HUDEP-2 (cell line): Measurements from ENCODE around the gene PRIM2.
"Not testable (repeated sequence)": the region's sequence is repeated elsewhere in the genome, so short reads cannot be mapped to it uniquely, and the experiment has no call there.

Source experiments
- DNase-seq, 76 experiments: peaks; one replicate each; lab custom pipeline; 2025; ENCODE audit not compliant: unreplicated experiment in 76 of 76; lab: John Stamatoyannopoulos, UW

PRIM2 gene

DNA sequence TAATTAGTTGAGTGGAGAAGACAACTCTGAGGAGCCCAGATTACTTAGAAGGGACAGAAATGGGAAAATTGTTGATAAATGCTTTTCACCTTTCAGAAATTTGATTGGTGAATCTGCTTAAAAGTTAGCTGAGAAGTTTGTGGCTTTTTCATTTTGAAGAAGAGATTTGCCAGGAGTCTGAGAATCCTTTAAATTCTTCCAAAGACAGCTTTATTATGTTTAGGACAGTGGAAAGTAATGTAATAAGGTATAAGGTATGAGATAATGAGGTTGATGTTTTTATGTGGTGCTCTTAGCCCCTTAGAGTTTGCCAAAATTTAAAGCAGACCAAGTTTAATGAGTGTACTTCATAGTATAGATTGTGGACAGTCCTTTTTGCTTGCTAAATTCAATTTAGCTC is 42.3 kb downstream of the PRIM2 start:
- DNase-seq: not testable (repeated sequence)

DNA sequence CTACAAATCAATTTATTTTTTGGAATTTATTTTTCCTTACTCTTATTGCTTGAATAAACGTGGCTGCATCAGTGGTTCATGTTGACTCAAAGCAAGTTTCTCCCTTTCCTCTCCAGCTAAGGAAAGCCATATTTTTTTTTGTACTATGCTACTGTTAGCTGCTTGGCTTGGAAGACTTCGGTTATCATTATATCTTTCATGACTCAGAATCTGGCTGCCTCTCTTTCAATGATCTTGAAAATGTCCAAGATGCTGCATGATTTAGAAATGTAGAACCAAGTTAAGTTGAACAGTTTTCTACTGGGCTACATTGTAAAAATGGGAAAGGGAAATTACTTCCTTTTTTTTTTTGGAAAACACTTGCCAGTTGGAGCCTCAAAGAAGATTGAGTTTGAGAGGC is 44.9 kb downstream of the PRIM2 start:
- DNase-seq: peak in 14 of 76 experiments; percentile 3 to 42 (median 9)

DNA sequence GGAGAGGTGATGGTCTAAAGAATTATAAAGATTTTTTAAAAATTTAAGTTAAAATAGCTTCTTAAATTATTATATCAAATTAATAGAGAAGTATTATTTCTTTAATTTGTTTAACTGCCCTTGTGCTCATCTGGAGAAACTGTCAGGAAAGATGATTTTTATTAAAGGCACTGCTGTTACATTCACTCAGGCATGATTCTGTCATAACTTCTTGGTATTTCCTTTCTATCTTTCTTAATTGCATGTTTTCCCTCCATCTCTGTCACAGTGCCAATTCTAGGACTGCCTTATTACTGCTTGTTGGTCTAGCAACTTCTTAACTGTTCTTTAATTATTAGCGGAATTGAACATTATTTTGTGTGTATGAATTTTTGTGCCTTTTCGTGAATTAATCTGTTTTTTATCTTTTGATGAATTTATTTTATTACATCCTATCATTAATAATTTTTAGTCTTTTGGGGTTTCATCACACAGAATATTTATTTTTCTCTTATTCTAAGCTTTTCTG is 47.7 kb downstream of the PRIM2 start:
- DNase-seq: not testable (repeated sequence)

DNA sequence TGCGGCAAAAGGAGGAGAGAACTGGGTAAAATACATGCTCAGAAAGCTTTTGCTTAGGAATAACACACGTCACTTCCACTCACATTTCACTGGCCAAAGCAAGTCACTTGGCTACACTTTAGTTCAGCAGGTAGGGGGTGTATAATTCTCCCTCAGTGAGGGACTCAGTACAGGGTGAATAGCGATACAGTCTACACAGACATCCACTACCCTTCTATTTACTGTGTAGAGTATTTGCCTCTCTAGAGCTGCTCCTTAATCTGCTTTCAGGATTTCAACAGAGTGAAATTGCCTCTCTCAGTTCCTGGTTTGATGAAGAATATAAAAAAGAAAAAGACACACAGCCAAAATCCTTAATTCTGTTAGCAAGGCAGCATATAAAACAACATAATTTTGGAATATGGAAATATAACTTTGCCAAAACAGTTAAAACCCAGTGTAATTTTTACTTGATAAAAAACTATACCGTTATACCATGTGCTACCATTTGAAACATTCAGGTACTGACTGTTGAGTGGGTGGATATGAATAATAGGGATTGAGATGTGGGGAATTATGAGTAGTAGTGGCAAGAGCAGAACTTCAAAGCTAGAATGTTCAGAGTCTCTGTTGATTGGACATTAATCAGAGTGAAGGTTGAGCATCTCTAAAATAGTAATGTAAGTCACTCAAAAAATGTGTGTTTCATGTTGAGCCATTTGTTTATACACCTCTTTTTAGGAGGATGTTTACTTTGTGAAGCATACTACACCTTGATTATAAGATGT is 51.7 kb downstream of the PRIM2 start:
- not testable (repeated sequence) for DNase-seq

DNA sequence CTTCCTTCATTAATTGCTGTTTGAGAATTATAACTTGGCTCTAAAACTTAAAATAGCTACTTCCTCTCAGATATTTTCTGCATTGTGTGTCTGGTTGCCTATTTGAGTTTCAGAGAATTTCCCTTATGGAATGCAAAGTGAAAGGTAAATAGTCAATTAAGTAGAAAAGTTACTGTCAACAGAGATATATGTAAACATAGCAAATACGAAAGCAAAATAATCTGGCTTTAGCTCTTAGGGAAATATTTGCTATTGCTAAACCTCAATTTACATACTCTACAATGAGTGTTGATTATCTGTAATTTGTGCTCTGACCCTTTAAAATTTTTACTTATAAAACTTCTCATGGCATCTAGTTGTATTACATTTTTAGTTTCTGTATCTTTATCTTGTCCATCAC is 54.3 kb downstream of the PRIM2 start:
- not testable (repeated sequence) for DNase-seq

DNA sequence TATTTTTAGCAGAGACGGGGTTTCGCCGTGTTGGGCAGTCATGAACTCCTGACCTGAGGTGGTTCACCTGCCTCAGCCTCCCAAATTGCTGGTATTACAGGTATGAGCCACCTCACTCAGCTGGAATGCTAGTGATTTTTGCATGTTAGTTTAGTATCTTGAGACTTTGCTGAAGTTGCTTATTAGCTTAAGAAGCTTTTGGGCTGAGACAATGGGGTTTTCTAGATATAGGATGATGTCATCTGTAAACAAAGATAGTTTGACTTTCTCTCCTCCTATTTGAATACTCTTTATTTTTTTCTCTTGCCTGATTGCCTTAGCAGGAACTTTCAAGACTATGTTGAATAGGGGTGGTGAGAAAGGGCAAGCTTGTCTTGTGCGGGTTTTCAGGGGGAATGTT is 57.3 kb downstream of the PRIM2 start:
- not testable (repeated sequence) for DNase-seq

DNA sequence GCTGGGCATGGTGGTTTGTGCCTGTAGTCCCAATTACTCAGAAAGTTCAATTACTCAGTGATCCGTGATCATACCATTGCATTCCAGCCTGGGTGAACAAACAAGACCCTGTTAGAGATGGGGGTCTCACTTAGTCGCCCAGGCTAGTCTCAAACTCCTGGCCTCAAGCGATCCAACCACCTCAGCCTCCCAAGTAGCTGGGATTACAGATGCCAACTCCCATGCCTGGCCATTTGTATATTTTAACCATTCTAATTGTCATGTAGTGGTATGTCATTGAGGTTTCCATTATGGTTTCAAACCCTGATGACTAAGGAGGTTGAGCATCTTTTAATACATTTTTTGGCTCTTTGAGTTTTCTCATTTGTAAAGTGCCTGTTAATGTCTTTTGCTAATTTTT is 58.7 kb downstream of the PRIM2 start:
- DNase-seq: not testable (repeated sequence)

DNA sequence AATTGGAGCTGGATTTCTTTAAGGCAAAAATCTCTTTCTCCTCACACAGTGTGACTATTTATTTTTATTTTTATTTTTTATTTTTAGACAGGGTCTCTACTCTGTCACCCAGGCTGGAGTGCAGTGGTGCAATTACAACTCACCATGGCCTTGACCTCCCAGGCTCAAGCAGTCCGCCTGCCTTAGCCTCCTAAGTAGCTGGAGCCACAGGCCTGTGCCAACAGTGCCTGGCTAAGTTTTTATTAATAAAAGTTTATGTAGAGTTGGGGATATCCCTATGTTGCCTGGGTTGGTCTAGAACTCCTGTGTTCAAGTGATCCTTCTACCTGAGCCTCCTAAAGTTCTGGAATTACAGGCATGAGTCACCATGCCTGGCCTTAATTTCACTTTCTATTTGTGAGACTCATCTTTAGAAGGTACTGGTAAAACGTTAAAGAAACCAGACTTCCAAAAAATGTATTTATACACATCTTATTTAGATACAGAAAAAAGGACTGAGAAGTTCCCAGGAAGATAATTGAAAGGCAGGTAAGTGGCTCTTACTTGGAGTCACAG is 71.7 kb downstream of the PRIM2 start:
- not testable (repeated sequence) for DNase-seq

DNA sequence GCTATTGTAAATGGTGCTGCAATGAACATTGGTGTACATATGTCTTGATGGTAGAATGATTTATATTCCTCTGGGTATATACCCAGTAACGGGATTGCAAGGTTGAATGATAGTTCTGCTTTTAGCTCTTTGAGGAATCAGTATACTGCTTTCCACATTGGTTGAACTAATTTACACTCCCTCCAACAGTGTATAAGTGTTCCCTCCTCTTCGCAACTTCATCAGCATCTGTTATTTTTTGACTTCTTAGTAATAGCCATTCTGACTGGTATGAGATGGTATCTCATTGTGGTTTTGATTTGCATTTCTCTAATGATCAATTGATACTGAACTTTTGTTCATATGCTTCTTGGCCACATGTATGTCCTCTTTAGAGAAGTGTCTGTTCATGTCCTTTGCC is 73.4 kb downstream of the PRIM2 start:
- DNase-seq: not testable (repeated sequence)

- DNase-seq: not testable (repeated sequence)
Measured at GRCh38 chr6:57392047-57392446, 74.6 kb downstream of the PRIM2 start.

GRCh38 chr6:57419341-57419740 is 101.9 kb downstream of the PRIM2 start:
- DNase-seq: not testable (repeated sequence)

DNA sequence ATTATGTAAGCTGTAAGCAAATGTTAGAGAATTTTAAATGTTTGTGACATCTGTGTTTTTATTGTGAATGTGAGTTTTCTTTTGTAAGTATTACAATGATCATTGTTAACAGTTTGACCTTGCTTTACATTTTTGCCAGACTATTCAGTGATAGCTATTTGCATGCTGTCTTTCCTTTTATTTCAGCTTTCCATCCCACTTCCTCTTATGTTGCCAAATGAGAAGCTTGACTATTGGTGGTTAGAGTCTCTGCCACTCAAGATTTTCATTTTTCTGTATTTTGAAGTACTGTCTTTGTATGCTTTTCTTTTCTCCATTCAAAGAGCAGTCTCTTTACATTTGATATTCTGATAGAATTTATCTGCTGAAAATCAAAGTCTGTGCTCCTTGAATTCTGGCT is 104.1 kb downstream of the PRIM2 start:
- no peak for DNase-seq

DNA sequence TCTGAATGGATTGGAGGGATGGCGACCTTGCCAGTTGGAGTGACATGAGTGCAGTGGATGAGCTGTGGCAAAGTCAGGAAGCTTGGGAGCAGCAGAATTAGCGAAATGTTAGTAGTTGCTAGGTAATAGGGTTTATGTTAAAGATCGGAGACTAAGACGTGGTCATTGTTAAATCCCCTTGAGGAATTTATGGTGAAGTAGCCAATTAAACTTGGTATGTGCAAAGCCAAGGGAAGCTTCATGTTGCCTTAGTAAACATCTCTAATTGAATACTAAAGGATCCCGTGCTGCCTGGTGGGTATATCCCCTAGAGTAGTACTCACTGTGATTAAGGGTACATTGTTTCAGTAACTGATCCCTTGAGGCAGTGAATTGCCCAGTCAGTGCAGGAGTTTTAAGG is 106.0 kb downstream of the PRIM2 start:
- DNase-seq: no peak

GRCh38 chr6:57431742-57432141 is 114.3 kb downstream of the PRIM2 start:
- DNase-seq: not testable (repeated sequence)

GRCh38 chr6:57432157-57432556 is 114.7 kb downstream of the PRIM2 start:
- no peak for DNase-seq

DNA sequence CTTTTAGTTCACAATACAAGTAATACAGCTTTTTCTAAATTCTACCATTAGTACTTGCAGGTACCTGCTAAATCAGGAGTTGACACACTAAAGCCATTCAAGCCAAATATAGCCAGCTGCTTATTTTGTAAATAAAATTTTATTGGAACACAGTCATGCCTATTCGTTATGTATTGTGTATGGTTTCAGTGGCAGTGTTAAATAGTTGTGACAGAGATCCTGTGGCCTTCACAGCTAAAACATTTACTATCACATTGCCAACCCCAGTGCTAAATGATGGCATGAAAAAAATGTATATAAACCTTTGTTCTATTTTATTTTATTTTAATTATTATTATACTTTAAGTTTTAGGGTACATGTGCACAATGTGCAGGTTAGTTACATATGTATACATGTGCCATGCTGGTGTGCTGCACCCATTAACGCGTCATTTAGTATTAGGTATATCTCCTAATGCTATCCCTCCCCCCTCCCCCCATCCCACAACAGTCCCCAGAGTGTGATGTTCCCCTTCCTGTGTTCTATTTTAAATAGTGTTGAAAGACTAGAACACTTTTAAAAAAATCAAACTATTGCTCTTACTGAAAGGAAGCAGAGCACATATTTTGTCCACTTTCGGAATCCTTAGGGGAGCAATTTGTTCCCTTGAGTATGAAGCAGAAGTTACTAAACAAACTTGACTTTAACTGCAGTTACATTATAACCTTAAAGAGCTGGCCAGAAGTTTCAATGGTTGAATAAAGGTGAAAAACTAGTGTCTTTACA is 115.7 kb downstream of the PRIM2 start:
- no peak for DNase-seq

DNA sequence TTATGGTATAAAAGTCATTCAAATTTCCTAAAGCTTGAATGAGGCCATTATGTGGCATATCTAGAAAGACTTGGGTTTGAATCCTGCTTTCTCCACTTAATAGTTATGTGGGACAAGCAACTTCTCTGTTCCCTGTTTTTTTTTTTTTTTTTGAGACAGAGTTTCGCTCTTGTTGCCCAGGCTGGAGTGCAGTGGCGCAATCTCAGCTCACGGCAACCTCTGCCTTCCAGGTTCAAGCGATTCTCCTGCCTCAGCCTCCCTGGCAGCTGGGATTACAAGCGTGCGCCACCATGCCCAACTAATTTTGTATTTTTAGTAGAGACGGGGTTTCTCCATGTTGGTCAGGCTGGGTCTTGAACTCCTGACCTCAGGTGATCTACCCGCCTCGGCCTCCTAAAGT is 116.4 kb downstream of the PRIM2 start:
- not testable (repeated sequence) for DNase-seq

DNA sequence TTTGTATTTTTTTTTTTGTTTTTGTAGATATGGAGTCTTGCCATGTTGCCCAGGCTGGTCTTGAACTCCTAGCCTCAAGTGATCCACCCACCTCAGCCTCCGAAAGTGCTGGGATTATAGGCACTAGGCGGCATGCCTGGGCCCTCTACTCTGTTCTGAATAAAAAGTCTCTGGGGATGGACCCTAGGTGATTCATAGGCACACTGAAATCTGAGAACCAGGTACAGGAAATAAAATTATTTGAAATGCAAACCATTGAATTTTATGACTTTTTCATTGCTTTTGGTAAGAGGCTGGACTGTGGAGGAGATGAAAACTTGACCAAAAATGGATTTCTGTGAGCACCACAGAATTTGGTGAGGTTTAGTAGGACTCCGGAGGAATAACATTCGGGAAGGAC is 117.5 kb downstream of the PRIM2 start:
- no peak for DNase-seq

GRCh38 chr6:57435475-57436160 is 118.2 kb downstream of the PRIM2 start:
- DNase-seq: no peak

GRCh38 chr6:57440735-57441134 is 123.3 kb downstream of the PRIM2 start:
- not testable (repeated sequence) for DNase-seq

GRCh38 chr6:57442133-57442532 is 124.7 kb downstream of the PRIM2 start:
- not testable (repeated sequence) for DNase-seq
